GM12891 (cell line): Measurements from ENCODE around the gene HDAC5.

Experiments
- POLR2A ChIP-seq: IDR thresholded peaks from 2 replicates; pipeline ENCODE4 v1.6.1; 2011; ENCODE audit warnings: low read depth, low read length, control low read depth
- POLR2AphosphoS5 ChIP-seq: IDR thresholded peaks from 2 replicates; pipeline ENCODE4 v1.6.1; 2011; ENCODE audit warnings: low read depth, low read length, control low read depth
- SPI1 ChIP-seq: IDR thresholded peaks from 2 replicates; pipeline ENCODE4 v1.6.1; 2011; ENCODE audit warnings: low read depth, low read length, control low read depth
- TAF1 ChIP-seq: IDR thresholded peaks from 2 replicates; pipeline ENCODE4 v1.6.1; 2011; ENCODE audit warnings: low read depth, low read length, control low read depth

GRCh38 chr17:44155488-44155887 lies 32.0 kb upstream of the HDAC5 start:
- no peak for TF ChIP-seq POLR2AphosphoS5
- no peak for TF ChIP-seq POLR2A
- no peak for TF ChIP-seq TAF1
- no peak for TF ChIP-seq SPI1
